ENCODE measurements around the gene IPO13.

The IPO13 gene

DNA sequence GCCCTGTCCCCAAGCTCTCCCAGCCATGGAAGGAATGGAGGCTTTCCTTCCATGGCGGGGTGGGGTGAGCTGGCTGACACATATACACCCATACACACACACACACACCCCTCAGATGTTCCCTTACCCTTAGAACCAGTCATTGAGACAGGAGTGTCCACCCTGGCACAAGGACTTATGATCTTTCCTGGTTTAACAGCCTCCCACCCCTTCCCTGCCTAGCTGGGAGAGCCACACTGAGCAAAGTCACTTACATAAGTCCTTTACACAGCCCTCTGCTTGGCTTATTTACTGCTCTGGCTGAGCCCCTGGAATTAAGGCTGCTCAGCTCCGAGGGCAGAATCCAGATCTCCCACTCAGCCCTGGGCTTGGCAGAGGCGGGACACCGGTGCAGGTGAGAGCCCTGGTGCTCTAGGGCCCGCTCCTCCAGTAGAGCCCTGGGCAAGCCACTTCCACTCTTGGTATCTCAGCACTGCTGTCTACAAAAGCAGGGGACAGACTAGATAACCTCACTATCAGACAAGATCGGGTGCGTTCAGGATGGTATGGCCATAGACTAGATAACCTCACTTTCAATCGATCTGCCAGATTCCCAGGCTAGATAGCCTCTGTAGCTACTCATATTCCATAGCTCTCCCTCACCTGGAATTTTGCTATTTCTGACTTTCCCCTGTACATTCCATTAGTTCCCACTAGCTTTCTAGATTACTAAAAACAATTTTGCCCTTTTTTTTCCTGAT, 67.8 kb downstream of the IPO13 start:
- no peak for DNase-seq

- no peak for DNase-seq
Observed at GRCh38 chr1:44015206-44015605, 68.5 kb downstream of the IPO13 start.

DNA sequence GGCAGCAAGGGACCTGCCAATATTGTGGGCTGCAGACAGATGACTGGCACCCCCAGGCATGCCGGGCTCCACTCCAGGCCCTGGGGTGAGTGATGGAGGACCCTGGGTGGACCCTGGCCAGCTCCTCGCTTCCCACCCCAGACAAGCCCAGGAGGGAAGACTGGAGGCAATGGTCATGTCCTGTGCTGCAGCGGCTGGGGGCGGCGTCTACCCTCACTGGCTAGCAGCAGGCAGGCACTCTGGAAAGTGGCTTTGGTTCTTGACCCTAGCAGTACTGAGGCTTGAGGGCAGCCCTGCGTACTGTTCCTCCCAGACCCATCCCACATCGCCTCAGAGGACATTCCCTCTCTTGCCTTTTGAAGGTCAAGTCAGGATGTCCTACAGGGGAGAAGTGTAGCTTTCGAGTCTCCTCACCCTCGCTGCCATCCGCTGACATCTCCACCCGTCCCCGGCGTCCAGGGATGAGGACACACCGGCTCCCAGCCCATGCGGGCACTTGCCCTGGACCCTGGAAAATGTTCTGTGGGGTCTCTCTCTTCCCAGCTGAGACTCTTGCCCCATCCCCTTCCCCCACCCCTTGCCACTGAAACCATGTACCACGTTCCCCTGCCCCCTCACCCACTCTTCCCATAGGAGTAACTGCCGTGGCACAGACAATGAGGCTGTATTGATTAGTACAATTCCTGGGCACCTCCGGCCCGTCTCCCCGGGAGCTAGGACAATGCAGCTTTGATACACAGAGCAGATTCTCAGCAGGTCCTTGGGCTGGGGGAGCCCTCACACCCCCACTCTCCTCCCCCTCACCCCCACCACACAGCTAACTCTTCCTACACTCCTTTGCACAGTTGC, 69.5 kb downstream of the IPO13 start:
- no peak for DNase-seq

GRCh38 chr1:44016890-44017400, 70.2 kb downstream of the IPO13 start:
- DNase-seq: no peak

All from inflammatory macrophage (primary cell).